Esophagus squamous epithelium (tissue), 4 donors: Measurements from ENCODE around the gene TTC19.

Experiments used
- CTCF ChIP-seq, 6 experiments: fragments of 450-650 bp in 4 of 6; fragments of 200-600 bp in 2 of 6; sonication (generic) in 2 of 6; IDR thresholded peaks; one replicate each; pipeline ENCODE4 v1.5.1; 2016 to 2019; ENCODE audit warnings: antibody characterized with exemption in 6 of 6, mild to moderate bottlenecking in 4 of 6, moderate library complexity in 4 of 6
- POLR2A ChIP-seq, 4 donors: fragments of 450-650 bp; IDR thresholded peaks; one replicate each; pipeline ENCODE4 v1.6.1; 2017; ENCODE audit warnings: antibody characterized with exemption in 4 of 4, mild to moderate bottlenecking in 4 of 4, moderate library complexity in 3 of 4

DNA sequence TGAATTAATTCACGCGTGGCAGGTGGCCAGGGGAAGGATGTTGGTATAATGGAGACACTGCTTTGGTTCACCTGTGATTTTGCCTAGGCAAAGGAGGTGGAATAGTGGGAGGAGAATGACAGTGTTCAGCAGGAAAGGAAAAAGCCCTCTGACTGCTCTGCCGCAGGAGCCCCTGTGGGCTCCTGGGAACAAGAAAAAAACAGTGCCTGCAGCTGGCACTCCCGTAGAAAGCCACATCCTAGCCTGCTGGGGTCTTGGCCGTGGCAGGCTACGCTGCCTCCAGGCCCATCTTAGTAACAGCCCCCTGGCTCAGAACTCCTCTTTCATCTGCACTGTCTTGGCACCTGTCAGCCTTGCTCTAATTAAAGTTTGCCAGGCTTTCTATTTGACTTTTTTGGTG lies 34.1 kb upstream of the TTC19 start:
- no peak for TF ChIP-seq CTCF (IDR thresholded peaks at IDR 0.05)
- no peak for TF ChIP-seq POLR2A (IDR thresholded peaks at IDR 0.05)
